ENCODE data around the gene RPTOR.
"Not testable (repeated sequence)": the region's sequence is repeated elsewhere in the genome, so short reads cannot be mapped to it uniquely, and the experiment has no call there.

RPTOR gene

GRCh38 chr17:80618304-80618703 lies 73.7 kb downstream of the RPTOR start:
- no peak for DNase-seq (ENCODE audit: low read depth)

- no peak for DNase-seq (ENCODE audit: low read depth)
Observed at GRCh38 chr17:80619535-80620235, 75.0 kb downstream of the RPTOR start.

- no peak for DNase-seq (ENCODE audit: low read depth)
Observed at GRCh38 chr17:80621335-80621996, 76.8 kb downstream of the RPTOR start.

- no peak for DNase-seq (ENCODE audit: low read depth)
Observed at GRCh38 chr17:80621997-80622357, 77.3 kb downstream of the RPTOR start.

DNA sequence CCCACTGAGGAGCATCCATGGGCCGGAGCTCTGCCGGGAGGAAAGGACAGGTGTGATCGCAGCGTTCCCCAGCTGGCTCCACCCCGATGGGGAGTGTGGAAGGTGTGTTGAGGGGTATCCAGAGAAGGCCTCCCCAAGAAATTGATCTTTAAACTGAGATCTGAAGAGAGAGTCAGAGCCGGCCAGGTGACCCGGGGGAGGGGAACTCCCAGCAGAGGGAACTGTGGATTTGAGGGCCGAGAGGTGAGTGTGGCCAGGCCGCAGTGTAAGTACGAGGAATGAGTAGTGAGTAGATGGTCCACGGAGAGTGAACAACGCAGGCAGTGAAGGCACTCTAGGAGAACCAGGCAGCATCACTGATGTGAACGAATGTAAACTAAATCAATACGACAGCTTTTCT lies 80.2 kb downstream of the RPTOR start:
- no peak for DNase-seq (ENCODE audit: low read depth)

- DNase-seq (ENCODE audit: low read depth), result no peak
Observed at GRCh38 chr17:80625627-80626026, 81.0 kb downstream of the RPTOR start.

DNA sequence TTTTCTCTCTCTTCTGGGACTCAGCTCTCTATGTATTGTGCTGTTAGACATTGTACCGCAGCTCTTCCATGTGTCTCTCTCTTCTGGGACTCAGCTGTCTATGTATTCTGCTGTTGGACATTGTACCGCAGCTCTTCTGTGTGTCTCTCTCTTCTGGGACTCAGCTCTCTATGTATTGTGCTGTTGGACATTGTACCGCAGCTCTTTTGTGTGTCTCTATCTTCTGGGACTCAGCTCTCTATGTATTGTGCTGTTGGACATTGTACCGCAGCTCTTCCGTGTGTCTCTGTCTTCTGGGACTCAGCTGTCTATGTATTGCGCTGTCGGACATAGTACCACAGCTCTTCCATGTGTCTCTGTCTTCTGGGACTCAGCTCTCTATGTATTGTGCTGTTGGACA lies 84.2 kb downstream of the RPTOR start:
- DNase-seq (ENCODE audit: low read depth), result not testable (repeated sequence)

DNA sequence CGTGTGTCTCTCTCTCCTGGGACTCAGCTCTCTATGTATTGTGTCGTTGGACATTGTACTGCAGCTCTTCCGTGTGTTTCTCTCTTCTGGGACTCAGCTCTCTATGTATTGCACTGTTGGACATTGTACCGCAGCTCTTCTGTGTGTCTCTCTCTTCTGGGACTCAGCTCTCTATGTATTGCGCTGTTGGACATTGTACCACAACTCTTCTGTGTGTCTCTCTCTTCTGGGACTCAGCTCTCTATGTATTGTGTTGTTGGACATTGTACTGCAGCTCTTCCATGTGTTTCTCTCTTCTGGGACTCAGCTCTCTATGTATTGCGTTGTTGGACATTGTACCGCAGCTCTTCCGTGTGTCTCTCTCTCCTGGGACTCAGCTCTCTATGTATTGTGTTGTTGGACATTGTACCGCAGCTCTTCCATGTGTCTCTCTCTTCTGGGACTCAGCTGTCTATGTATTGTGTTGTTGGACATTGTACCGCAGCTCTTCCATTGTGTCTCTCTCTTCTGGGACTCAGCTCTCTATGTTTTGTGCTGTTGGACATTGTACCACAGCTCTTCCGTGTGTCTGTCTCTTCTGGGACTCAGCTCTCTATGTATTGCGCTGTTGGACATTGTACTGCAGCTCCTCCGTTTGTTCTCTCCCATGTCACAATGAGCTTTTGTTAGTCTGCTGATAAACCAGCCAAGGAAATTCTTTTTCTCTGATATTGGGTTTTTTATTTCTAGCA lies 84.8 kb downstream of the RPTOR start:
- DNase-seq (ENCODE audit: low read depth), result no peak

DNA sequence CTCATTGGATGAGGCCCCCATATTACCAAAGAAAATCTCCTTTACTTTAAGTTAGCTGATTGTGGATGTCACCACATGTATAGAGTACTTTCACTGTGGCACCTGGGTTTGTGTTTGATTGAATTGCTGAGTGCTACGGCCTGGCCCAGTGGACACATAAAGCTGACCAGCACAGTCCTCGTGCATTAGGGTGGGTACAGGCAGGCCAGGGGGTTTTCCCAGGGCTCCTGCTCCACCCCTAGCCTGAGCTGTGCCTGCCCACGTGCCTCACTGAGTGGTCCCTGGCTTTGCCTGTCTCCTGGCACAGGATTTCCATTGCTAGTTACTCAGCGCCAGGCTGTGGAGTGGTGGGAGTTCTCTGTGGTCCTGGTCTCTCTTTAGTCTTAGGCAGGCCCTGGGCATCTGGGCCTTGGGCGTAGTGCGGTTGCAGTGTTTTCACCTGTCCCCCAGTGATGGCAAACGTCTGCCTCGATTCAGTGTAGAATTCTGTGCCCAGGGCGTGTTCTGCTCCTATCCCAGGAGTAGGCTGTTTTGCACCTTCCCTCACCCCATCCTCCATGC lies 86.0 kb downstream of the RPTOR start:
- DNase-seq (ENCODE audit: low read depth), result no peak

DNA sequence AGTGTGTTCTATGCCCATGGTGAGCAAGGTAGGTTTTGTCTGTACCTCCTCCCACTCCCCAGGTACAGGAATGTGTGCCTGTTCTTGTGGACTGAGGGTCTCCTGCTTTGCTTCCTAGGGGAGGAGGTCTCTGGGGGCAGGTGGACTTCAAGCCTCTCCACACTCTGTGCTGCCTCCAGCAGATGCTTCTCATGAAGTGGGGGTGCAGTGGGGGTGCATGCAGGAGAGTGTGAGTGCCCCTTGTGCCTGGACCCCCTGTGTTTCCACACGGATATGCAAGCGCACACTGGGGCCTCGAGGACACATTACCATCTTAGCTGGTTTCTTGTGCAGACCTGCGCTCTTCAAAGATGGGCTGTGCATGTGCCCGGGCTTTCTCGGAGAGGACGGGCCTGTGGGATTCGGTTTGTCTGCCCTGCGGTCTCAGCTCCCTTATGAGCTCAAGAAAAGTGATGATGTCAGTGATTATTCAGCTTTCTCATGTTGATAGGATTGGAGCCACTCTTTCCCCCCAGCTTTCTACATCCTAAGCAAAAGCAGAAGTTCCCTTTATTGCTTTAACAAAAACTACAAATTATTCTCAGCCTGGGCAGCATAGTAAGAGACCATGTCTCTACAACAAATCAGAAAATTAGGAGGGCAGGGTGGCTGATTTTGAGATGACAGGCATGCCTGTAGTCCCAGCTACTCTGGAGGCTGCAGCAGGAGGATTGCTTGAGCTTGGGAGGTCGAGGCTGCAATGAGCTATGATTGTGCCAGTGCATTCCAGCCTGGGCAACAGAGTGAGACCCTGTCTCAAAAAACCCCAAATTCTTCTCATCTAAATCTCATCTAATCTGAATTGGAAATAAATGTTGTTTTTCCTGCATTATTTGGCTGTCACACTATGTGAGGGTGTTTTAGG lies 86.8 kb downstream of the RPTOR start:
- DNase-seq (ENCODE audit: low read depth), result no peak

GRCh38 chr17:80632046-80632581 lies 87.5 kb downstream of the RPTOR start:
- no peak for DNase-seq (ENCODE audit: low read depth)

DNA sequence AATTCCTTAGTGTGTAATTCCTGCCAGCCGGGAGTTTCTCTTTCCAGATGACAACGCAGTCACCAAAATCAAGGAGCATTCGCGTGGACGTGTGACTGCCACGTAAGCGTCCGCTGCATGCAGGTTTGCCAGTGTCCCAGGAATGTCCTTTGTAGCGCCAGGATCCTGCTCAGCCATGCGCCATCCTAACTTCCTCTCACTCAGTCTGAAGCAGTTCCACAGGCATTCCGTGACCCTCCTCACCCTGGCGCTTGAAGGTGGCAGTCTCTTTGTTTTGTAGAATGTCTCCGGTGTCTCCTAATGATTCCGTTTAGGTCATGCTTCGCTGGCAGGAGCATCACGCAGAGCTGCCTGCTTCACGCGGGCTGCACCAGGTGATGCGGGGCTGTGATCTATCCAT lies 88.6 kb downstream of the RPTOR start:
- no peak for DNase-seq (ENCODE audit: low read depth)

GRCh38 chr17:80633994-80634566 lies 89.4 kb downstream of the RPTOR start:
- no peak for DNase-seq (ENCODE audit: low read depth)

DNA sequence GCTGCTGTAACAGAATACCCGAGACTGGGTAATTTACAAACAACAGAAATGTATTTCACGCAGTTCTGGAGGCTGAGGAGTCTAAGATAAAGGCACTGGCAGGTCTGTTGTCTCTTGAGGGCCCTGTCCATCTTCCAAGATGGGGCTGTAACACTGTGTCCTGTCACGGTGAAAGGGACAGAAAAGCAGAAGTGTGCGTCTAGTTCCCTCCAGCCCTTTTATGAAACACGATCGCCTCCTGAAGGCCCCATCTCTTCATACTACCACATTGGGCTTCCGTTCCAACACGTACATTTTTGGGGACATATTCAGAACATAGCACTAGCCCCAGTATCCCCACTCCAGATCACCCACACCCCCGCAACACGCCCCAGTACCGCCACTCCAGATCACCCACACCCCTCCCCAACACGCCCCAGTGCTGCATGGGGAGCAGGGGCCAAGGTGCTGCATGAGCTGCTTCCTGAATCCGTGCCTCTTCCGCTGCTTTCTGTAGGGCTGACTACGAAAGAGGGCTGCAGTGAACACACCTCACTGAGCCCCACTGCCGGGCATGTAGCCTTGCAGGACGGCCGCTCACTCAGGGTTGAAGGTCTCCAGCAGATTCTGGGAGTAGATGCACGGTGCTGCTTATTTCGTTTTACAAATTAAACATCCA lies 91.9 kb downstream of the RPTOR start:
- no peak for DNase-seq (ENCODE audit: low read depth)

DNA sequence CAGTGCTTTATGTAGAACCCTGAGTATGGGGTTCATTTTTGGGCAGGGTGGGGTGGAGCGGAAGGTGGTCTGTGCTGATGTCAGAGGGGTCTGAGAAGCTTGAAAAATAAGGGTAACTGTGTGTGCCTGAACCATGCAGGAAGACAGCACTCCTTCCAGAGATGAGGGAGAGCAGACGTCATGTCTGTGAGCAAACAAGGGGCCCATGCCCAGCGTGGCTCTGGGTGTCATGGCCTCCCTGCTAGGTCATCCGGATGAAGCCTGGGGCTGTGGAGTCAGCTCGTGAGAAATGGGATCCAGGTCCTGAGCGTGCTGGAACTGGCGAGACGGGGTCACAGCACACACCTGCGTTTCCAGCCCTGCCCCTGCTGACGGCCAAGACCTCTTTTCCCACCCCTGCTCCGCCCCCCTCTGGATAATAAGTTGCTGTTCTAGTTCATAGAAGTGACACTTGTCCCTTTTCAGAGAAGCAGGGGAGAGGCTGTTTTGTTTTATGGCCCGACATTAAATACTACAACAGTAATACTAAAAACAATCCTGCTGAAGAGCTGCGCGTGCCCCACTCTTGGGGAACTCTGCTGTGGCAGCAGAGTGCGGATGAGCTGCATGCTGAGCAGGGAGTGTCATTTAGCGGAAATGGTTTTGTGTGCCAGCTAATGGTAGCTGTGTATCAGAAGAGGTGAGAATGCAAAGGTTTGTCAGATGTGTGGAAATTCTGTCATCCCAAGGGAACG lies 92.6 kb downstream of the RPTOR start:
- DNase-seq (ENCODE audit: low read depth), result no peak

DNA sequence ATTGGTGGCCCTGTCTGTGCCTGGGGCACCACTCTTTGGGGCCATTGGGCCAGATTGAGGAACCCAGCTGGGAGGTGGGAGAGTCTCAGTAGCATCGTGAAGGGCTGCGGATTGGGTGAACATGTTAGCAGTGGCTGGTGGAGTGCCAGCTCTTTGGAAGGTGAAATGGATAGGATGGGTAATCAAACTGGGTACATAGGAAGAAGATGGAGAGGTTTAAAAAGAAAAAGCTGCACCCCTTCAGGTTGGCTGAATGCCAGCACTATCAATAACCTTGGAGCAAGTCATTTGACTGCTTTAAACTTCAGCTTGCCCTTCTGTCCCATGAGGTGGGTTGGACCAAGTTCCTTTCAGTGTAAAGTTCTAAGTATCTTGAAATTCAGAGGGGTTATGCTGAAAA lies 95.0 kb downstream of the RPTOR start:
- no peak for DNase-seq (ENCODE audit: low read depth)

- DNase-seq (ENCODE audit: low read depth), result no peak
Observed at GRCh38 chr17:80640366-80641084, 95.9 kb downstream of the RPTOR start.

DNA sequence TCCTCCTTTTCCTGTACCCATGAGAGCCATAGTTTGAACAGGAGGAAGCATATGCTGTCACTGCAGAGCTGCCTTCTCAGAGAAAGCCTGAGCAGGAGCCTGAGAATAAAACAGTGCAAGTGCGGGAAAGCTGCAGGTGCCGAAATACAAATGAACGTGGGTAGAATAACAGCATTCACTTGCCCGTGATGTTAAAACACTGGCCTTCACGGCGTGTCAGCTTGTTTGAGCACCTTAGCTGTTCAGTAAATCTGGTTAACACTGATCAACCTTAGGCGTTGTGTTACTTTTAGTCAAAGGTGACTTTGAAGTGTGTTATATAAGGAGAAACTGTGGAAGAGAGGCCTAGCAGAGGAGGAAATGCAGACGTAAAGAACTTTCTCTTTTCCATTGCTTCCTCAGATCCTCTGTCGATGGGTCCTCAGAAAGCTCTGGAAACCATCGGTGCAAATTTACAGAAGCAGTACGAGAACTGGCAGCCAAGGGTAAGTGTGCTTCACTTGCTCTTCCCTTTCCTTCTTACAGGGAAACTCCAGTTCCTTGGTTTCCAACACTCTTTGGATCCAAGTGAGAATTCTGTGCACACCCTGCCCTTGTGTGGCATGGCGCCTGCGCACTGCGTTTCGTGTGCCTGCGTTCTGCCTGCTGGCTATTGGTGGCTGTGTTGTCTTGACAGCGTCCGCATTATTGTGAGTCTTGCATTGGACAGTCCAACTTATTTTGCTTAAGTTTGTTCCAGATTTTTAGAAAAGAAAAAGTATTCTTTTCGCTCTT lies 98.9 kb downstream of the RPTOR start:
- DNase-seq (ENCODE audit: low read depth), result no peak

- DNase-seq (ENCODE audit: low read depth), result no peak
Observed at GRCh38 chr17:80644536-80644935, 99.9 kb downstream of the RPTOR start.

All from stimulated activated CD8-positive, alpha-beta memory T cell treated with anti-CD3 and anti-CD28 coated beads, Interleukin-4, amount 100 ng/mL, for 24 hours (primary cell).